Measurements from ENCODE around the gene WDPCP. TPM values are rescaled to one million over a fixed set of nuclear protein-coding genes. Genes with fewer than 3 reads are reported as not detected.
A peak's percentile ranks its signal among the peaks of the same experiment; 100 is the strongest.

WDPCP gene
- total and polyA plus RNA-seq, 2 of the 13 experiments (the other 11 are each of a cell fraction or from before 2014, with no cell fraction given), result 2.9 to 5.2 TPM

DNA sequence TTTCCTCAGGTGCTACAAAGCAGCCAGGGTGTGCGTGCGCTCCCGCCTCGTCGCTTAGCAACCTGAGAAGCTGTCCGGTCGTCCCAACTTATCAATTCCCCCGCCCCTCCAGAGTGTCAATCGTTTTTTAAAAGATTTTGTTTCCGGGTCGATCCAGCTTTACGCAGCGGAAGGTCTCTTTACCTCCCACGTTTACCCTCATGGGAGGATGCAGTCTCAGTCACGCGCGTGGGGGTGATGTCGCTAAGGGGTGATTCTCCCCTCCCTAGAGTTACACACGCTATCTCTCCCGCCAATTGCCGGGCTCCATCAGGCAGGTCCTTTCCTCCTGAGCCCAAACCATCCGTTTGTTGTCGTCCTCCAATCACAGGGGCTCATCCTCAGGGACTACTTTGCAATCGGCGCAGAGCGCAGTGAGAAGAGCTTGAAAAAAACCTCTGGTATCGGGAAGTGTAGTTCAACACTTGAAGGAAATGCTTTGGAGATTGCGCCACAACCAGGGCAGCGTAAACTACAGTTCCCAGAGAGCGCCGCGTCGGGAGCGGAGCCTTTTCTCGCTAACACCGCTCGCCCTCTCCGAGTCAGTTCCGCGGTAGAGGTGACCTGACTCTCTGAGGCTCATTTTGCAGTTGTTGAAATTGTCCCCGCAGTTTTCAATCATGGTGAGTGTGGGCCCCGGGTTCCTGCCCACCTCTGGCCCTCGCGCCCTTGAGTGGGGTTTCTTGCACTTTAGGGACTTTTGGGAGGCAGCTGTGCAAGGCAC is at the start of gene WDPCP, which contains the start of gene MDH1 (continued):
- TF ChIP-seq KIAA2018 (CRISPR knock-in tag; IDR thresholded peaks at IDR 0.05; ENCODE audit: borderline replicate concordance), result no peak
- TF ChIP-seq ZNF274 (CRISPR knock-in tag; IDR thresholded peaks at IDR 0.05), result 0 out of 2 replicates have a peak, but pooled peaks have one; percentile 57
- no peak for TF ChIP-seq MTA3 (CRISPR knock-in tag; IDR thresholded peaks at IDR 0.05)
- TF ChIP-seq ZSCAN22 (CRISPR knock-in tag; IDR thresholded peaks at IDR 0.05), result no peak
- peak; percentile 98 for TF ChIP-seq KMT2A (CRISPR knock-in tag; IDR thresholded peaks at IDR 0.05)
- no peak for TF ChIP-seq DDIT3 (CRISPR knock-in tag; IDR thresholded peaks at IDR 0.05)
- TF ChIP-seq, protein P1, sequence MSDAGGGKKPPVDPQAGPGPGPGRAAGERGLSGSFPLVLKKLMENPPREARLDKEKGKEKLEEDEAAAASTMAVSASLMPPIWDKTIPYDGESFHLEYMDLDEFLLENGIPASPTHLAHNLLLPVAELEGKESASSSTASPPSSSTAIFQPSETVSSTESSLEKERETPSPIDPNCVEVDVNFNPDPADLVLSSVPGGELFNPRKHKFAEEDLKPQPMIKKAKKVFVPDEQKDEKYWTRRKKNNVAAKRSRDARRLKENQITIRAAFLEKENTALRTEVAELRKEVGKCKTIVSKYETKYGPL (CRISPR knock-in tag; IDR thresholded peaks at IDR 0.05), result no peak; the same call in 1 of the 2 replicates
- no peak for TF ChIP-seq CC2D1A (CRISPR knock-in tag; IDR thresholded peaks at IDR 0.05)
- no peak for TF ChIP-seq PRMT3 (CRISPR knock-in tag; IDR thresholded peaks at IDR 0.05; ENCODE audit: borderline replicate concordance, low read depth)
- peak; percentile 9 to 54; a peak in 1 of 4 replicates for TF ChIP-seq EP300 (IDR thresholded peaks at IDR 0.05; ENCODE audit: low read depth in 2 of 2, low read length in 2 of 2)
- peak; percentile 37; the same call in 1 of the 2 replicates for TF ChIP-seq EP300 (CRISPR knock-in tag; IDR thresholded peaks at IDR 0.05; ENCODE audit: borderline replicate concordance)
- TF ChIP-seq ZKSCAN1 (IDR thresholded peaks at IDR 0.05; ENCODE audit: low read length), result no peak
- peak; percentile 27; the same call in 1 of the 2 replicates for TF ChIP-seq ZNF652 (CRISPR knock-in tag; IDR thresholded peaks at IDR 0.05; ENCODE audit: borderline replicate concordance, low read depth)
- no peak for TF ChIP-seq ZNF672 (CRISPR knock-in tag; IDR thresholded peaks at IDR 0.05)
- 0 out of 2 replicates have a peak, but pooled peaks have one; percentile 51 for TF ChIP-seq BATF2 (CRISPR knock-in tag; IDR thresholded peaks at IDR 0.05)
- TF ChIP-seq ZKSCAN8 (CRISPR knock-in tag; IDR thresholded peaks at IDR 0.05; ENCODE audit: borderline replicate concordance), result peak; percentile 86
- TF ChIP-seq CAMTA2 (CRISPR knock-in tag; IDR thresholded peaks at IDR 0.05; ENCODE audit: borderline replicate concordance), result peak; percentile 96
- TF ChIP-seq ZNF782 (CRISPR knock-in tag; IDR thresholded peaks at IDR 0.05; ENCODE audit: borderline replicate concordance), result no peak
- no peak for TF ChIP-seq ZSCAN20 (CRISPR knock-in tag; IDR thresholded peaks at IDR 0.05; ENCODE audit: borderline replicate concordance)
- TF ChIP-seq FOSL2 (CRISPR knock-in tag; IDR thresholded peaks at IDR 0.05), result peak; percentile 69

All from HepG2 (cell line).